C4-2B (cell line): Measurements from ENCODE around the gene ICAM5.

ENCODE experiments used
- ZFX ChIP-seq: fragments of 450-650 bp; IDR thresholded peaks from 2 replicates; pipeline ENCODE4 v1.6.1; 2017
- TF ChIP-seq, protein P1 (sequence below): fragments of 450-650 bp; conservative IDR thresholded peaks from 2 replicates; pipeline ENCODE4 v1.5.1; 2017; ENCODE audit warnings: mild to moderate bottlenecking

DNA sequence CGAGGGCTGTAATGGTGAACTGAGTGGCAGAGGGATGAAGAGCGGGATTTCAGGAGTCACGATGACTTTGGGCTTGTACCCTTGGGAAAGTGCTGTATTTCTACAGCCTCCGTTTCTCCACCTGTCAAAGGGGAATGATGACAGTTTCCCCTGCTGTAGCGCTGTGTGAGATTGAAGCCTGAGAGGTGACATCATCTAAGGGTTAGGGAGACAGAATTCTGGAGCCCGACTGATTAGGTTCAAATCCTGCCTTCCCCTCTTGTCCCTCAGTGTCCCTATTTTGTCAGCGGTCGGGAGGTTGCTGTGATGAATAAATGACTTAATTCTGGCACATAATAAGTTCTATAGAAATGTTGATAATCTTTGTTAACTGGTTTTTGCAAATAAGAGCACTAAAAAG lies 37.0 kb upstream of the ICAM5 start:
- TF ChIP-seq, protein P1, sequence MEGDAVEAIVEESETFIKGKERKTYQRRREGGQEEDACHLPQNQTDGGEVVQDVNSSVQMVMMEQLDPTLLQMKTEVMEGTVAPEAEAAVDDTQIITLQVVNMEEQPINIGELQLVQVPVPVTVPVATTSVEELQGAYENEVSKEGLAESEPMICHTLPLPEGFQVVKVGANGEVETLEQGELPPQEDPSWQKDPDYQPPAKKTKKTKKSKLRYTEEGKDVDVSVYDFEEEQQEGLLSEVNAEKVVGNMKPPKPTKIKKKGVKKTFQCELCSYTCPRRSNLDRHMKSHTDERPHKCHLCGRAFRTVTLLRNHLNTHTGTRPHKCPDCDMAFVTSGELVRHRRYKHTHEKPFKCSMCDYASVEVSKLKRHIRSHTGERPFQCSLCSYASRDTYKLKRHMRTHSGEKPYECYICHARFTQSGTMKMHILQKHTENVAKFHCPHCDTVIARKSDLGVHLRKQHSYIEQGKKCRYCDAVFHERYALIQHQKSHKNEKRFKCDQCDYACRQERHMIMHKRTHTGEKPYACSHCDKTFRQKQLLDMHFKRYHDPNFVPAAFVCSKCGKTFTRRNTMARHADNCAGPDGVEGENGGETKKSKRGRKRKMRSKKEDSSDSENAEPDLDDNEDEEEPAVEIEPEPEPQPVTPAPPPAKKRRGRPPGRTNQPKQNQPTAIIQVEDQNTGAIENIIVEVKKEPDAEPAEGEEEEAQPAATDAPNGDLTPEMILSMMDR = no peak
- TF ChIP-seq ZFX = no peak
